ENCODE results near the gene SEL1L.

DNA sequence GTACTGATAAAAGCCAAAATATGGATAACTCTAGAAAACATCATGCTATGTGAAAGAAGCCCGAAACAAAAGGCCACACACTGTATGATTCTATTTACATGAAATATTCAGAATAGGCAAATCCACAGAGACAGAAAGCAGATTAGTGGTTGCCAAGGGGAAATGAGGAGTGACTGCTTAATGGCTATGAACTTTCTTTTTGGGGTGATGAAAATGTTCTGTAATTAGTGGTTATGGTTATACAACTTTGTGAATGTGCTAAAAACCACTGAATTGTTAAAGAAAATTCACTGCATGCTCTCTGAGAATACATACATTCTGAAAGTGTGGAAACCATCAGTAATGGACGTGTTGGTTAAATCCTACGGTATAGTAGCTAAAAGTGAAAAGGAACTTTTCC, 93.6 kb downstream of the SEL1L start:
- no peak for TF ChIP-seq GATA1 (IDR thresholded peaks at IDR 0.05; ENCODE audit: low read depth, low read length)
- TF ChIP-seq POLR2A (IDR thresholded peaks at IDR 0.05; ENCODE audit: low read length) = no peak
